ENCODE data around the gene ACTBL2. TPM values are rescaled to one million over a fixed set of nuclear protein-coding genes. Genes with fewer than 3 reads are reported as not detected.
"Not testable (repeated sequence)": the region's sequence is repeated elsewhere in the genome, so short reads cannot be mapped to it uniquely, and the experiment has no call there.

The ACTBL2 gene
- total RNA-seq, 1 experiment from 2014 or later = not detected

DNA sequence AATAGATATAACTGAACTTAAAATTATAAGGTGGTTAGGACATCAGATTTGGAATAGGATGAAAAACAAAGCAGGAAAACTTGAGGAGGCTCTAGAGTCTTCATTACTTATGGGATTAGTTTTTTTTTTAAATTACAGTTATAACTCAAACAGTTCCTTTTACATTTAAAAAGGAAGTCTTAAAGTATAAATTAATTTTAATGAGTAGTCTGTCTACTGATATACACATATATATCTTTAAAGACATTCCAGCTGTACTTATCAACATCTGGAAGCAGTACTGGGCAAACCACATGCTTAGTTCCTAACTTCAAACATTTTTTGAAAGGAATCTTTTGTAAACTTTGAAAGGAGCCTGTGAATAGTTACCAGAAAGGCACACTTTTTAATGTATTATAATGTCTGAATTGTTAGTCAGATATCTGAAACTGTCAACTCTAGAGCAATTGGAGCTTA, 6.0 kb downstream of the ACTBL2 start:
- no peak overlapping the region for H3K4me3 ChIP-seq (ENCODE audit: insufficient read depth, low read depth, low read length)
- H3K27me3 ChIP-seq (ENCODE audit: control insufficient read depth, insufficient read depth, low read length) = no peaks in the 10 kb centered on the region
- no peaks in the 10 kb centered on the region for H3K36me3 ChIP-seq (replicated peaks; ENCODE audit: control insufficient read depth, insufficient read depth, low read length)
- DNase-seq = no peak

DNA sequence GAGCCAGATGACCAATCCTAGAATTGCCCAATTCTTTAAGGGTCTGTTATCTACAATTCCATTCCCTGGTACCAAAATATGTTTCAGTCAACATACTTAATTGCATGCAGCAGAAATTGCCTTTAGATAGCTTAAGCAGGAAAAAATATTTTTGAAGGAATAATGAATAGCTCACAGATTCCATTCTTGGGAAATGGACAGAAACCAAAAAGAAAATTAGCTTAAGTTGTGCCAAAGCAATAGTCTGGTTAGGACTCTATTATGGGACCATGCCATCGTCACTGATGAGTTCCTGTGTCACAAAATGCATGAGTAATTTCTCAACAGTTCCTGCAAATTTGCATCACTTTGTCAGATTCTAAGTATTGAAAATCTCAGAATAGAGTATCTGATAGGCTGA, 12.3 kb downstream of the ACTBL2 start:
- Histone ChIP-seq H3K36me3 (replicated peaks; ENCODE audit: control insufficient read depth, insufficient read depth, low read length) (no peaks in the 10 kb centered on the region), H3K4me3 (ENCODE audit: insufficient read depth, low read depth, low read length) (no peak overlapping the region), H3K27me3 (ENCODE audit: control insufficient read depth, insufficient read depth, low read length) (no peaks in the 10 kb centered on the region)
- no peak for DNase-seq

DNA sequence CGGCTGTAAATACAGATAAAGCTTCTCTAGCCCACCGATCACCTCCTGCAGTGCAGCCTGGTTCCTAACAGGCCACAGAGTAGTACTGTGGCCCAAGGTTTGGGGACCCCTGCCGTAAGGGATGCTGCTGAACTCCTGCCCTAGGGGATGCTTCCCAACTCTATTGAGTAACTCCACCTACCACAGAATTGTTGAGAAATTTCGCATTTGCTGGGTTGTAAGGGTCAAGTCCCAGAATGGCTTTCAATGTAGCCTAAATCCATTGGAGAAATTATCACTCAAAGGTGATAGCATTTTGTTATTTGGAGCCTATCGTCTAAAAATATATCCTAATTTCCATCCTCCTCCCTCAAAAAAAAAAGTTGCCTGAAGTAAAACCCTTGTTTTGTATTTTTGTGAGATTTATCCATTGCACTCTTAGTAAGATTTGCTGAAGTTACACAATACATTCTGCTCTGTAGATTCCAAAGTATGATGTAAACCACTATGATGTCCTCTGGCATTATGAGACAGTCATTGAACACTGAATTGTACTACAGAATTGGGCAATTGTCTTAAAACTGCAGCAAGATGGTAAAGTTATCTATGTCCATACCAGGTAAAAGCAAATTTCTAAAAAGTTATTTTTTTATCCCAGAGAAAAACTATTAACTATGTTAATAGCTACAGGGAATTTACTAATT, 14.0 kb downstream of the ACTBL2 start:
- Histone ChIP-seq H3K36me3 (replicated peaks; ENCODE audit: control insufficient read depth, insufficient read depth, low read length) (no peaks in the 10 kb centered on the region), H3K4me3 (ENCODE audit: insufficient read depth, low read depth, low read length) (no peak overlapping the region), H3K27me3 (ENCODE audit: control insufficient read depth, insufficient read depth, low read length) (no peaks in the 10 kb centered on the region)
- no peak for DNase-seq

DNA sequence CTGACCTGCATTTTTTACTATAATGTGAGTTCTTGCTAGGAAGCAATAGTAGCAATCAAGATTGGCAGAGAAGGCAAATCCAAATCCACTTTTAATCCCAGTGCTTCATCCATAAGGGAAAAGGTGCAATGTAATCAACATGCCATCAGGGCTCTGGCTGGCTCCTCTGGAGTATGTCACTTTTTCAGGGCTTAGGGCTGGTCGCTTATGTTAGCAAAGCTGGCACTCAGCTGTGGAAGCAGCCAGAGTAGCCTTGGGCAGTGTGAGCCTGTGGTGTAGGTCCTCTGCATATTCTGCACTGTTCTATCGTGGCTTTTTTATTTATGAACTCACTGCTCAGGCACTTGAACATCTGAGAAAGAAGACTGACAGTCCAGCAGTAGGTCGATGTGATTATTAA, 16.1 kb downstream of the ACTBL2 start:
- H3K4me3 ChIP-seq (ENCODE audit: insufficient read depth, low read depth, low read length) = no peak overlapping the region
- no peaks in the 10 kb centered on the region for H3K36me3 ChIP-seq (replicated peaks; ENCODE audit: control insufficient read depth, insufficient read depth, low read length)
- no peaks in the 10 kb centered on the region for H3K27me3 ChIP-seq (ENCODE audit: control insufficient read depth, insufficient read depth, low read length)
- DNase-seq = no peak

DNA sequence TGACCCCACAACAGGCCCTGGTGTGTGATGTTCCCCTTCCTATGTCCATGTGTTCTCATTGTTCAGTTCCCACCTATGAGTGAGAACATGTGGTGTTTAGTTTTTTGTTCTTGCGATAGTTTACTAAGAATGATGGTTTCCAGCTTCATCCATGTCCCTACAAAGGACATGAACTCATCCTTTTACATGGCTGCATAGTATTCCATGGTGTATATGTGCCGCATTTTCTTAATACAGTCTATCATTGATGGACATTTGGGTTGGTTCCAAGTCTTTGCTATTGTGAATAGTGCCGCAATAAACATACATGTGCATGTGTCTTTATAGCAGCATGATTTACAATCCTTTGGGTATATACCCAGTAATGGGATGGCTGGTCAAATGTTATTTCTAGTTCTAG, 22.6 kb downstream of the ACTBL2 start:
- not testable (repeated sequence) for H3K27me3 ChIP-seq (ENCODE audit: control insufficient read depth, insufficient read depth, low read length); H3K4me3 ChIP-seq (ENCODE audit: insufficient read depth, low read depth, low read length); DNase-seq; H3K36me3 ChIP-seq (replicated peaks; ENCODE audit: control insufficient read depth, insufficient read depth, low read length)

DNA sequence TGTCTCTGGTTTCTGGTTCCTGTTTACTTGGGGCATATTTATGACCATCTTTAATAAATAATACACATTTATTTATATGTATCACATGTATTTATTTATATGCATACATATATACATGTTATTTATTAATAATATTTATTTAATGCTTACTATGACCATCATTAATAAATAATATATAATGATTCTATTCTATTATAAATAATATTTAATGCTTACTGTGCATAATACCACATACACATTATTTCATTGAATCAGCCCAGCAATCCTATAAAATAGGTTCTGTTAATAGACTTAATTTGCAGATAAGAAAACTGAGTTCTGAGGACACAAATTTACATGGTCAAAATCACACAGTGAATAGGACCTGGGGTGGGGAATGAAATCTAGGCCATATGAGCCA, 24.2 kb downstream of the ACTBL2 start:
- no peak for DNase-seq
- no peak overlapping the region for H3K4me3 ChIP-seq (ENCODE audit: insufficient read depth, low read depth, low read length)
- no peaks in the 10 kb centered on the region for H3K36me3 ChIP-seq (replicated peaks; ENCODE audit: control insufficient read depth, insufficient read depth, low read length)
- no peaks in the 10 kb centered on the region for H3K27me3 ChIP-seq (ENCODE audit: control insufficient read depth, insufficient read depth, low read length)

DNA sequence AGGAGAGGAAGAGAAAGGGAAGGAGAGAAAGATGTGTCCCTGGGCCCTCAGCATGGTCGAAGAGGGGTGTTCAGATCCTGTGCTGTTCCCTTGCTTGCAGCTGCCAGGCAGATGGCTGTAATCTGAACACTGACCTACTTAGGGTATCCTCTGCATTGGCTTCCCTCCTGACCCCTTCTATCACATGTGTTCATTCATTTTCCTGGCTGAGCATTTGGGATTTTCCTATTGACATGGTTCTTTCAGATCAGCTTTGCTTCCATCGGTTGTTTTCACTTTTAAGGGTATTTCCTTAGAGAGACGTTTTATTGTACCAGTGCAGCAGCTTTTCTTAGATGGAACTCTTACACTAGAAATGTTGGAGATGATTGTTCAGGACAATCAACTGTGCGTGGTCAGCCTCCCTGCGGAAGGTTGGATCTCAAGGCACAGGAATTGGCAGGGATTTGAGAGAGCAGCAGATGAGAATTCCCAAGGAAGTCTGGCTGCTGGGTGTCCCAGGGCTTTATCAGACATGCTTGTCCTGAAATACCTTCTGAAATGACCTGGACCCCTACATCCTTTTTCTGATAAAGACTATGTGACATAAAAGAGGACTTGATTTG, 26.0 kb downstream of the ACTBL2 start:
- H3K27me3 ChIP-seq (ENCODE audit: control insufficient read depth, insufficient read depth, low read length) = no peaks in the 10 kb centered on the region
- no peak overlapping the region for H3K4me3 ChIP-seq (ENCODE audit: insufficient read depth, low read depth, low read length)
- no peaks in the 10 kb centered on the region for H3K36me3 ChIP-seq (replicated peaks; ENCODE audit: control insufficient read depth, insufficient read depth, low read length)
- DNase-seq = no peak

DNA sequence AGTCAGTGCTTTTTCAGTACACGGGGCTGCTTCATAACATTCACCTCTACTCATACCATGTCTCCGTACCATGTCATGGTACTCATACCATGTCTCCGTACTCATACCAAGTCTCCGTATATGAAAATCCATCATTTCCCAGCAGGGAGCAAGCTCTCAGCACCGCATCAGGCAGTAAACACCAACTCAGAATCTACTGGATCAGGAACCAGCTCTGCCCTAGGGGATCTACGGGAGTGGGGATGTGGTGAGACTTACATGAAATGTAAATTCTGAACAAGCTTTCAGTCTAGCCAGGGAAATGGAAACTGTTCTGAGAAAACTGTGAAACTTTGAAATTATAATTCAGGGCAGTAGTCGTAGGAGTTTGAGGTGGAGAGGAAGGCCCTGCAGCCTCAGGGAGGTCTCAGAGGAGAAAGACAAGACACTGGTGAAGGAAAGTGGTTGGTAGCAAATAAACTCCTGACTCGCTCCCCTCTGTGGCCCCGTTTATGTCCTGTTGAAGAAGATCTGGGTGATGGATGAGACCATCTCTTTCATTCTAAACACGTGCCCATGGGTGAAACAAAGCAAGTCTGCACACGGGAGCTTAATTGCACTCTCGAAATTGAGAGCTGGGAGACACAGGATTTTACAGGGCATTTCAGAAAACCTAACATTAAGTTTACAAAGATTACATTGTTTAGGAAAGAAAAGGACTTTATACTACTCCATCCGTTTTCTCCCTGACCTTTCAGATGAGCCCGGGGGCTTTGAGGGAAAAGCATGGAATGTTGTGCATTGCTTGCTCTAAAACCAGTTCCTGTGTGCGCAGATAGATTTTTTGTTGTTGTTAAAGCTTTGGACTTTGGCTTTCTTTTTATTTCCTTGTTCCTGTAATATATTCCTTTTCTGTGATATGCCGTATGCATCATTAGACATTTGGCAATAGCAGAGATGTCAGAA, 26.8 kb downstream of the ACTBL2 start:
- Histone ChIP-seq H3K4me3 (ENCODE audit: insufficient read depth, low read depth, low read length) (no peak overlapping the region), H3K36me3 (replicated peaks; ENCODE audit: control insufficient read depth, insufficient read depth, low read length) (no peaks in the 10 kb centered on the region), H3K27me3 (ENCODE audit: control insufficient read depth, insufficient read depth, low read length) (no peaks in the 10 kb centered on the region)
- DNase-seq = no peak

DNA sequence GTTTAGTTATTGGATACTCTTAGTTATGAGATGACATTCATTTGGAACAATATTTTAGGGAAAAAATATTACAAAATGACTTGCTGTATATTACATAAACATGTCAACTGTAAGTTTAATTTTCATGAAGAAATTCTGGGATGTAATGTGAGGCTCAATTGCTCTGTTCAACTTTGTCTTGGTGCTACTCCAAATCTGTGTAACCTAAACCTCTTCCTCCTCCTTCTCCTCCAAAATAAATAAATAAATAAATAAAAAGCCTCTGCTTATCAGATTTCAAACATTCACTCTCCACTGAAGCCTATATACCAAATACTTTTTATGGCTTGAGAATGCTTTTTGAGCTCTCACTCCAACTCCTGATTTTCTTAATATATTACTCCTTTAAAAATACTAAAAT, 27.7 kb downstream of the ACTBL2 start:
- no peaks in the 10 kb centered on the region for H3K36me3 ChIP-seq (replicated peaks; ENCODE audit: control insufficient read depth, insufficient read depth, low read length)
- no peak for DNase-seq
- no peak overlapping the region for H3K4me3 ChIP-seq (ENCODE audit: insufficient read depth, low read depth, low read length)
- H3K27me3 ChIP-seq (ENCODE audit: control insufficient read depth, insufficient read depth, low read length) = no peaks in the 10 kb centered on the region

DNA sequence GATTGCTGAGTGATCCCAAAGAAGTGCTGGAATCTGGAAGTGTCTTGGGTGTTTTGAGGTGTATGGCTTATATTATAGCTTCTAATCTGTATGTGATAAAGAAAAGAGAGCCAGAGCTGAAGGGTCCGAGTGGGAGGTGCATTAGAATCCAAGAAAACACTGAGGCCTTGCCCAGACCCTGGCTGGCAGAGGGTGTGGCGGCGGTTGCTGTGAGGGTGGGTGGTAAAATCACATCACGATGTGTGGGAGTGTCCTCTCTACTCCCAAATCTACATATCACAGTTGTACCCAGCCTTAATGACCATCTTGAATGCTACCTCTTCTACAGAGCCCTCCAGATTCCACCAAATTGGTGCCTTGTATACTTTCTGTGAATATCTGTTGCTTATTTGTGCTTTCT, 28.9 kb downstream of the ACTBL2 start:
- H3K27me3 ChIP-seq (ENCODE audit: control insufficient read depth, insufficient read depth, low read length) = no peaks in the 10 kb centered on the region
- H3K36me3 ChIP-seq (replicated peaks; ENCODE audit: control insufficient read depth, insufficient read depth, low read length) = no peaks in the 10 kb centered on the region
- DNase-seq = no peak
- no peak overlapping the region for H3K4me3 ChIP-seq (ENCODE audit: insufficient read depth, low read depth, low read length)

DNA sequence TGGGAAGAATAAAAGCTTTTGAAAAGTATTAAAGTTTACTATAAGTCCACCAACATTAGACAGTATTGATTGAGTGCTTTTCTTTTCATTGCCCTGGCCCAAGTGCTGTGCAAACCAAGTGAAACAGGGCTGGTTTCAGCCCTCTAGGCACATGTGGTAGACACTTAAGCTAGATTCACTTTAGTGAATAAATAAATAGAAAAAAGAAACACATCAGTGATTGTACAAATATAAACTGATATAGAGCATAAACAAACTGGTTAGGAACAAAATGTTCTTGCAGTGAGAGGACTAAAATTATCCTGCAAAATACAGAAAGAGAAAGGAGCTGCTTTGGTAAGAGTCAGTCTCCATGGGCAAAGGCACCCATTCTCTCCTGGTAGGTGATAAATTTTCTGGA, 29.7 kb downstream of the ACTBL2 start:
- H3K27me3 ChIP-seq (ENCODE audit: control insufficient read depth, insufficient read depth, low read length) = no peaks in the 10 kb centered on the region
- H3K36me3 ChIP-seq (replicated peaks; ENCODE audit: control insufficient read depth, insufficient read depth, low read length) = no peaks in the 10 kb centered on the region
- no peak overlapping the region for H3K4me3 ChIP-seq (ENCODE audit: insufficient read depth, low read depth, low read length)
- no peak for DNase-seq

DNA sequence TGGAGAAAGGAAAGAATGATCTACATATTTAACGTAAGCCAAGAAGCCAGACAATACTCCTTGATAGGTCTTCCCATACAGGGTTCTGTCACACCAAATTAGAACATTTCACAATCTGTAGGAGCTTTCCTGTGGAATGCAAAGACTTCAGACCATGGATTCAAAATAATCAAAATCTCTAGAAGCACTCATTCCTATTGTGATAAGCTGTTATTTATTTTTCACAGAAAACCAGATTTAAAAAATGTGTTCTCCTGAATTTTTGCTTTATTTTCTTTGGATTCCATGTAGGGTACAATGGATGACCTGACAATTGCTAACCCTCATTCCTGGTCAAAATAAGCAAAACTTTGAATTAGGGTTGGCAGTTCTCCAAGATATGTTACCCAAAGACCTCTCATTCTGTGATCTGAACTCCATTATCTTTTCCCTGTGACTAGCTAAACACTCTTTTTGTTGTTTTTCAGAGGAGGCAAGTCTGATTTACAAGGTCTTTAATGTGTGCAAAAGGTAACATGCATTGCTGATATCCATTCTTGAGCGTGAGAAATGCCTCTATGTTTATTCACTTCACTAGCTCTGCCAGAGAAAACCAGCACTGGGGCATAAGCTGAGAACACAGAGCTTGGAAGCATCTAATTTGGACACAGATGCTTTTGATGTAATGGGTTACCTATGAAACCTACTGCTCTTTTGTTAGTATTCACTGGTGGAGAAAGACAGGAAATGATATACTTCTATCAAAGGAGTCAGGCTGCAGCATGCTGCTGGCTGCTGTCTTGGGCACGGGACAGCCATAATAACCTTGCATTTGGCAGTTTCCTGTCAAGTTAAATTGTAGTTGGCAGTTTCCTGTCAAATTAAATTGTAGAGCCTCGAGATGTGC, 31.4 kb downstream of the ACTBL2 start:
- H3K4me3 ChIP-seq (ENCODE audit: insufficient read depth, low read depth, low read length) = no peak overlapping the region
- H3K27me3 ChIP-seq (ENCODE audit: control insufficient read depth, insufficient read depth, low read length) = no peaks in the 10 kb centered on the region
- no peaks in the 10 kb centered on the region for H3K36me3 ChIP-seq (replicated peaks; ENCODE audit: control insufficient read depth, insufficient read depth, low read length)
- no peak for DNase-seq

DNA sequence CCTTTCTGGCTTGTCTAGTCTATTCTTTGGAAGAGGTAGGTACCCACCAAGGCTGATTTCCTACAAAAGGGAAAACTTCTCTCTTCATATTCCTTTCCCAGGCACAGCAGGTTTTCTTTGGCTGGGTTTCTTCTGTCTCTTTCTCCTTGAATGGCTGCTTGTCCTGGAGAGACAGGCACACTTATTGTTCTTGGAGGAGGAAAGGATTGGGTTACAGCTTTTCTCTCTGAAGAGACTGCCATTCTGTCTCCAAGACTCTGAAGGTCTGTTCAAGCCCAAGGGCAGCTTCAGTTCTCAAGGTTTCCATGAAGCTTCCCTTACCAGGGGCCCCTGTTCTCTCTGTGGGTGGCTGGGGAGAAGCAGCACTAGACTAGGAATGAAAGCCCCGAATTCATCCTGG, 33.9 kb downstream of the ACTBL2 start:
- DNase-seq = no peak
- Histone ChIP-seq H3K4me3 (ENCODE audit: insufficient read depth, low read depth, low read length) (no peak overlapping the region), H3K27me3 (ENCODE audit: control insufficient read depth, insufficient read depth, low read length) (no peaks in the 10 kb centered on the region), H3K36me3 (replicated peaks; ENCODE audit: control insufficient read depth, insufficient read depth, low read length) (no peaks in the 10 kb centered on the region)

DNA sequence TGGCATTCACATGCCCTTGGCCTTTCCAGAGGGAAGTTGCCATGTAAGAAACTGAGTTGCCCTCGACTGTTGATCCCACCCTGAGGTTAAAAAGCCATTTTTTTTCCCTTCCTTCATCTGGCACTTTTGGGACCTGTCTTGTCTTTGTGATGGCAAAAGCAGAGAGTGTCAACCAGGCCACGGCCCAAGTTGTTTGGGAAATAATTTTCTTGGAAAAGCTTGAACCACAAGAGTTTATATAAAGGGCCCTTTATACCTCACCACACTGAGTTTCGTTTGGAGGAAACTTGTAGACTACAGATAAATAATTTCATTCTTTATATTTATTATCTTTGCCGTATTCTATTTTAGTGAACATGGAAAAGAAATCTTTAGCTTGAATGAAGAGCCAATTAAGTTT, 34.3 kb downstream of the ACTBL2 start:
- DNase-seq = no peak
- Histone ChIP-seq H3K4me3 (ENCODE audit: insufficient read depth, low read depth, low read length) (no peak overlapping the region), H3K36me3 (replicated peaks; ENCODE audit: control insufficient read depth, insufficient read depth, low read length) (no peaks in the 10 kb centered on the region), H3K27me3 (ENCODE audit: control insufficient read depth, insufficient read depth, low read length) (no peaks in the 10 kb centered on the region)
